GM19397 (cell line): ENCODE measurements around the gene TCF12.

Experiments
- ATAC-seq: cut with Tn5 transposase; IDR thresholded peaks from one replicate; pipeline ENCODE4 v1.9.1; 2021; ENCODE audit warnings: mild to moderate bottlenecking, moderate library complexity; ENCODE audit not compliant: unreplicated experiment

Gene TCF12

DNA sequence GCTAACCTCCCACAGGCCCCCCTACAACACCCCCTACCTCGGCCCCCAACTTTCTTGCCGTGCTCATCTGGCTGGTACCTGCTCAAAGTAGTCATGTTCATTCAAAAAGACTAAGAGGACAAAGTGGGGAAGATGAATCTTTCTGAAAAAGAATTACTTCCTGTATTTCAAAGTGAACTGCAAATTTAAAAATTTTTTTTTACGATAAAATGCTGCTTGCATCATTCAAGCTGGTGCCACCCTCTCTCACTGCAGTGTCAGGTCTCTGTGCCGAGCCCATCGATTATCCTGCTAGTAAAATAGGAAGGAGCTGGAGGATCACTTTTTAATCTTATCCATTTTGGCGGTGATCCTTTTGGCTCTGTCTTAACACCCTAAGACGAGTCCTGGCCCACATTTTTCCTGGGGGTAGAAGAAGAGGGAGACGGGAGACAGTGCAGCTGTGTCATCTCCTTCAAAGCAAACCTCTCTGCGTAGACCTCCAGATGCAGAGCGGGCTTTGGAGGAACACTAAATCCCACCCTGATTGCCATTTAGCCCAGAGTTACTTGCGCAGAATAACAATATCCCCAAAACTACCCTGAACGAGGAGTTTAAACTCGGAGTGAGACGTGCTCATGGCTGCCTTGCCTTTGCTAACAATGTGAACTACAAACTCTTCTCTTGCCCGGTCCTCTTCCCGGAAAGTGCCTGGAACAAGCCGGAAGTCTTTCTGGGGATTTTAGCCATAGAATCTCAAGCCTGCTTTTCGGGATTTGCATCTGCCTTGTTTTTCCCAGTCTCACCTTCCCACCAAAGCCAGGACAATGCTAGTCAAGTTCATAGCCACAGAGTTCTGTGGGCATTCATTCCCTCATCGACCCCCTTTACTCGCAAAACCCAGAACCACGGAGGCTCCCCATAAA, 391.7 kb downstream of the TCF12 start:
- no peak for ATAC-seq

DNA sequence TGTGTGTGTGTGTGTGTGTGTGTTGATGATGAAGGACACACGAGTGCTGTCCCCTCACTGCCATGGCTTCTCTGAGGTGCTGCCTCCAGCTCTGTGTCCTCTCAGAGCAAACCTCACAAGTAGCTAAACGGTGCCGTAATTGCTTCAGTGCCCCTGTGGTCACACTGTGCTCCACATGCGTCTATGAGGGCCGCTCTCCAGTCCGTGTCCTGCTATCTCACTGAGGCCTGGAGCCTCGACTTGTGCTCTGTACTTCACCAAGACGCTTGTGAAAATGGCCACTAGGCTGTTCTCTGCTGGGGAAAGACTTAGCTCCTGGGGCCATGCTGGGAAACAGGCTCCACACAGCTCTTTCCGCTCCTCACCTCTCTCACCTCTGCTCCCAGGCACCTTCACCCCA, 392.4 kb downstream of the TCF12 start:
- ATAC-seq = no peak

DNA sequence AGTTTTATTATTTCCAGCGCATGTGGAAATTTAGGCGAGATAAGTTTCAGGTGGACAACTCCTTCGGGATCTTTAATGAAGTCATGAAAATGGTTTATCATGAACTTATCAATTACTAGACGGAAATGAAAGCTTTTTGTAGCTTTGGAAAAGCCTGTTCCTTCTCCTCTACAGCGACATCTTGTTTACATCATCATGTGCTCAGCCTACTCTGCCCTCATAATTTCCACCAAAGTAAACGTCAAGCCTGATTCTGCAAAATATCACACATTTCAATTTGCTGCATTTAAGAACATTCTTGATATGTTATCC, 393.5 kb downstream of the TCF12 start:
- ATAC-seq = no peak

DNA sequence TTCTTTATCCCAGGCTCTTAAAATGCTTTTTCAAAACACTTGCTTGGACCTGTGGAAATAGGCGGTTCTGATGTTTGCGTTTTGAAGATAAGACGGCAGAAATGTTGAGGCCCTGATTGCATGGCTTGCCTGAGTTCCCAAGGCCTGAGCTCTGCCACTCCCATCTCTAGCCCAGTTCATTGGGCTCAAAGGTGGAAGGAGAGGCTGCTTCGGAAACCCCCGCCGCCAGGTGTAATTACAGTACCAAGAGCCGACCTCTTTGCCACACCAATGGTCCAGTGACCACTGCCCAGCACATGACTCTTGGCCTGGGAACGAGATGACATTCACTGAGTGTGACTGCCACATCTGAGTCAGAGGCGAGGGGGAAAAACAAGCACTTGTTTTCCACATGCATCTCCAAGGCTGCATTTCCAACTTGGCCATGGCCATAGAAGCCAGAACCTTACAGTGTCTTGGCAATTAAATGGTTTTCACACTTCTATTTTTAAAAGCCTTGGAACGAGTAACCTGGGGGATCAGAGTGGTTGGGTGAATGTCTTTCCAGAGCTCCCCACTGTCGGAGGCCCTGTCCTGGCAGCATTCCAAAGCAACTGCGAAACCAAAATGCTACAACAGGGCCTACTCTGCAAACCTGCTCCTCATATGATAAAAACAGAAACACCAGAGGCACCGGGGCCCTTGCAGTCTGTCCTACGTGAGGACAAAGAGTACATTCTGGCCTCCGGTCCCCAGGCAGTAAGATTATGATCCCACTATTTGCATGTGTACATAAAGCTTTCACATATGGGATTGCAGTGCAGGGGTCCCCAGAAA, 394.1 kb downstream of the TCF12 start:
- ATAC-seq = no peak

DNA sequence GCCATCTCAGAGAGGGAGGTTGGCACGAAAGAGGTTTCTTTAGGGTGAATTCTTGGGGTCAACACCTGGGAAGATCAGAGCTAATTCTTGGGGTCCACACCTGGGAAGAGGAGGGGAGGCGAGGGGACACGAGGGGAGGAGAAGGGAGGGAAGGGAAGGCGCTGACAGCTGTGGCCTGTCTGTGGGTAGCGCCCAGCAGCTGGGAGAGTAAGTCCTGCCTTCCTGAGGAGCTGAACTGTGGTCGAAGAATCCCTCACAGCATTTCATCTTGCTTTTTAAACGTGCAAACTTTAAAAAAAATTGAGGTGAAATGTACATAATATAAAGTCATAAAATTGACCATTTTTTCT, 394.7 kb downstream of the TCF12 start:
- ATAC-seq = no peak

DNA sequence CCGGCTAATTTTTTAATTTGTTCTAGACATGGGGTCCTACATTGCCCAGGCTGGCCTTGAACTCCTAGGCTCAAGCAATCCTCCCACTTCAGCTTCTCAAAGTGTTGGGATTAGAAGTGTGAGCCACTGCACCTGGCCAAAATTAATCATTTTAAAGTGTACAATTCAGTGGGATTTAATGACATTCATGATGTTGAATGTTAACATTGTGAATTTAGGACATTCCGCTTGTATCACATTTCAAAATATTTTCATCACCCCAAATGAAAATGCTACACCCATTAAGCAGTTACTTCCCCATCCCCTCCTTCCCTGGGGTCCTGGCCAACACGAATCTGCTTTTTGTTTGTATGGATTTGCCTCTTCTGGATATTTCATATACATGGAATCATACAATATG, 395.8 kb downstream of the TCF12 start:
- no peak for ATAC-seq

DNA sequence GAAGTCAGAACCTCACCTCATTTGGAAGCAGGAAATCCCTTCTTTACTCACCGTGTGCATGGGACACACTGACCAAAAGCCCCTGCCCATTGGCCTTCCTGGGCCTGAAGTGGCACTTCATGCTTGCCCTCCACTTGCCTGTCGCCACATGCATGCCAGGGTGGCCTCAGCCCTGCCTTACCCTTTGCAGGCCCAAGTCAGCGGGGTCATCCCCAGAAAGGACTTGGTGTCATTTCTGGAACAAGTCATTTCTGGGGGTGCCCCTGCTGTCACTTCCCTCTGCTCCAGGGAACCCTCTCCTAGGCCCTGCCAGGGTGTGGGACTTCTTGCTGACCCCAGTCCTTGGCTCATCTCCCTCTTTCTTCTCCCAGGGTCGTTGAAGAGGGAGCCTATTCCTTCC, 398.0 kb downstream of the TCF12 start:
- ATAC-seq = no peak

DNA sequence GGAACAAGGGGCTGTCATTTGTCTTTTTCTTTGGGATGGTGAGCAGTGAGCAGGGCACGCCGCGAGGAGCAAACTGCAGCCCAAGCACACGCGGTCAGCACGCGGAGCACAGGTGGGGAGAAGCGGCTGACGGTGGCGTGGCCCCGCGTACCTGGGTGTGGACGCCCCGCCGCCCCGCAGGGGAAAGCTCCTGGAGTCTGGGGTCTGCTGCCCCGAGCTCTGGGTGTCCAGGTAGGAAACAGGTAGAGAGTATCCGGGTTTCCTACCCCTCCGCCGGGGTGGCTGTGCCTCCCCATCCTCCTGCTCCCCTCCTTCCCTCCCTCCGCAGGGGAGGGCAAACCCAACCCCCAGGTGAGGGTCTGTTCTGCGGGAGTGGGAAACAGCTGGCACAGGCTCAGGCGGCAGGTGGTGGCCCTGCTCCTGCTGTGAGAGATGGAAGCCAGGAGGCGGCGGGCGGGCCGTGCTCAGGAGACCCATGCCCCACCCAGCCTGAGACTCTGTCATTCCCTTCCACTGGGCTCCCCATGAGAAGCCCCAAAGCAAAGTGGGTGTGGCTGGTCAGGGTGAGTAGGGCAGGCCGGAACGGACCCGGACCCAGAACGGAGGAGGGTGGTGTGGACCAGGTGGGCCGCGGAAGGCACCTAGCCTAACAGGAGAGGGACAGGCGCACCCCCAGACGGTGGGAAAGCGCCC, 400.9 kb downstream of the TCF12 start:
- ATAC-seq = no peak

DNA sequence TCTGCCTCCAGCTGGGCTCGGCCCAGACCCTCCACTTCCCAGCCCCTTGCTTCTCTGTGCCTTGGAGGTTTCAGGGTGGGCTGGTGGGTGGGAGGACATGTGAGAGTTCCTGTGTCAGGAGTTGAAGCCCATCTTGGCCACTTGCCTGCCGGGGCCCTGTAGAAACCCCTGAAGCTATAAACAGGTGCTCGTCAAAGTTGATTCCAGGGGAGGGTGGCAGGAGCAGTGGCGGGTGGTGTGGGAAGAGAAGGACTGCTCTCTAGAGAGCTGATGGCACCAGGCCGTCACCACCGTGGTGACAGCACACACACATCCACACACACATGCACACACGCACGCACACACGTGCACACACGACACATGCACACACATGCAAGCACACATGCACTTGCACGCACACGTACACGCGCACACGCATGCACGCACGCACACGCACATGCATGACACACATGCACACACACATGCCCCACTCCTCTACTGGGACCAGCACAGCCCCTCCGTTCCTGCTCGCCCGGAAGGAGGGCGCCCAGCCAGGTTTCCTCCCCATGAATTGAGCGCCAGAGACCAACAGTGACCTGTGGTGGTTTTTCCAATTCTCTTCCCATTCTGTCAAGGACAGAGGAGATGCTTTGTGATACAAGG, 401.6 kb downstream of the TCF12 start:
- no peak for ATAC-seq

DNA sequence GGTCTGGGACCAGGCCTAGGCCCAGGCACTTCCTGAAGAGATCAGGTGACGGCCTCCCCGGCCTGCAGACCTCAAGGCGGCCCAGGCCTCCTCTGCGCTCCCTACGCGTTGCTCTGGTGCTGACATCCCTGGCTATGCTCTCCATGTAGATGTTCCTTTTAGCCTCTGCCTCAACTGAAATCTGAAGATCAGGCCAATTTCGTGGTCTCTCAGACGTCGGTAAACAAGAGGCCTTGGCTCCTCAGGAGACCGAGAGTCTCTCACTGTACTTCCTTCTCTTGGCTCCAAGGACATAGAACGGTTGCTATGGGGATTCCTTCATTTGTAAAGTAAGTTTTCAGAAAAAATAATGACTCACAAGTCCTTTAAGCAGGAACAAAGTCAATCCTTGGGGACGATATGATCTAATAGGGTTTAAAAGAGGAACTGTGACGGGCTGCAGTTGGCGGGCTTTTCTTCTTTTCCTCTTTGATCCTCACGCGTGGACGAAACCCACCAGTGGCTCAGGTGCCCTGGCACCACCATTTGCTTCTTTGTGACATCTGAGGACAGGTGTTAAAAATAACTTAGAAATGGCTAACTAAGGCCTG, 402.3 kb downstream of the TCF12 start:
- ATAC-seq = no peak

DNA sequence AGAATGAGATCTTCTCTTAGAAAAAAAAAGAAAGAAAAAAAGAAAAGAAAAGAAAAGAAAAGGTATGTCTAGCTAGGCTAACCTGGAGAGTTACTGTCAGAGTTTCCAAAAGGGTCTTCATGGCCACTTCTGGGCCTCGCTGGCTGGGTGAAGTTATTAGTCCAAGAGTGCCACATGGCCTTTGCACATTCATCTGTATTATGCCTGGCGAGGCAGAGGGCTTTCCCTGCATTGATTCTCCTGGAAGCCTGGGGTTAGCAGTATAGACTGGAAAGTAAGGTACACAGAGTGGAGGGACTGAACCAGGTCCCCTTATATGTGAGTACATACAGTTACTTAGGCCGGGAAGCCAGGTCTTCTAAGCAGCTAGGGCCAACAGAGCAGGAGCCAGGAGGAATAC, 403.0 kb downstream of the TCF12 start:
- no peak for ATAC-seq

DNA sequence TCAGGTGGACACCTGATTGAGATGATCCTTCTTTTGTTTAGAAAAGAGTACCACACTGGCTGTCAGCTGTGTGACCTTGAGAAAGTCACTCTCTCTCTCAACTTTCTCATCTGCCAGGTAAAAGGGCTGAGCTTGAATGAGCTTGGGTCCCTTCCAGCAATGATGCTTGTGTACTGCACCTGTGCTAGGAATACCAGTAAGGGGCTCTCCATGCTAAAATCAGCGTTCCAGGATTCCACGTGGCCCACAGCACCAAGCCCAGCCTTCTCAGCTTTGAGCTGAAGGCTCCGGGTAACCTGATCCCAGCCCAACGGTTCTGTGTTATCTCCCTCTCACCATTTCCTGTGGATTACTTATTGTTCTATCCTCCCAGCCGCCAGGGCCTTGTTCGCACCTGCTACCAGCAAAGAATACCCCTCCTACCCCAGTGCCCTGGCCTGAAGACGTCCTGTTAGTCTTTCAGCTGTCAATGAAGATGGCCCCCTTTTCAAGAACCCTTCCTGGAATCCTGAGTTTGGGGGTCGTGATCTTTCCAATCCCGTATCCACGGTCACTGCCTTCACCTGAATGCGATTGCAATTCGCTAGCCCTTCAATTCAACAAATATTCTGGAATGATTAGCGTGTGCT, 403.6 kb downstream of the TCF12 start:
- no peak for ATAC-seq

DNA sequence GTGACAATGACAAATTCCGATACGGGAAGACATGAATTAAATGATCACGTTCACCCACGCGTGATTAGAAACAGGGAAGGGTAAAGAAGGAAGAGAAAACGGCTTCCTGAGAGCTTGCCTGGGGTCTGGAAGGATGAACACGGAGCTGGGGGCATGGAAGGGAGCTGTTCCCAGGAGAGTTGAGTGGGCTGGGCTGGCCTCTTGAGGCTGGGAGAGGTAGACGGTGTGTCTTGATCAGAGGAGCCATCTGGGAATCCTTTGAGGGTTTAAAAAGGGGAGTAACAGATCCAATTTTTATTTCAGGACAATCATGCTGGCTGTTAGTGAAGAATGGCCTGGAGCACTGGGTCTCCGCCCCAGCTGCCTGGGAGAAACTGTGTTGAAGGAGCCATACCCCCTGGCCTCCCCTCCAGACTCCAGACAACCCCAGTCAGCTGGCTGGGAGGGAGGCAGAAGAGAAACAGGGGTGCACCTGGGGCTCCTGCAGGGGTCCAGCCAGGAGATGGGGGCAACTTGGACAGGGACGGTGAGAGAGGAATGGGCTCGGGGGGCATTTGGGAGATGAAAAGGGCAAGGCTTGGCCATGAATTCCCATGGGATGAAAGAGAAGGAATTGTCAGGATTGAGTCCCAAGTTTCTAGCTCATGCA, 404.3 kb downstream of the TCF12 start:
- ATAC-seq = no peak

DNA sequence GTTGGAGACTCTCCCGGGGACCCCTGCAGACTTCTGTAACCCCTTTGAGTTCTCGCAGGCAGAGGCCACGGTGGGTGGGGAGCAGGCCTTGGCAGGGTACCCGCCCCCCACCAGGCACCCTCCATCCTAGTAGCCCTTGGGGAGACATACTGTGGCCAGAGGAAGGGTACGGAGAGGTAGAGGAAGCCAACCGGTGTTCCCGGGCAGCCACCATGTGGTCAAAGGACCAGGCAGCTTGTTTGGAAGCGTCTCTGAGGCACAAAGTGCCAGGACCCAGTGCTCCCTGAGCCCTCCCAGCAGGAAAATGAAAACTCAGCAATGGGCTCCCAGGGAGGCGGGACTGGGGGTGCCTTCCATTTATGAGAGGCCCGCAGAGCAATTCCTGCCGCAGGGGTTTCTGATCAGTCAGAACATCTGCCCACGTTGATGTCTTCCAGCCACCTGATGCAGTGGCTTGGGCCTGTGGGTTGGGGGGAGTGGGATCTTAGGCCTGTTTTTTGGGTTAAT, 404.9 kb downstream of the TCF12 start:
- no peak for ATAC-seq

DNA sequence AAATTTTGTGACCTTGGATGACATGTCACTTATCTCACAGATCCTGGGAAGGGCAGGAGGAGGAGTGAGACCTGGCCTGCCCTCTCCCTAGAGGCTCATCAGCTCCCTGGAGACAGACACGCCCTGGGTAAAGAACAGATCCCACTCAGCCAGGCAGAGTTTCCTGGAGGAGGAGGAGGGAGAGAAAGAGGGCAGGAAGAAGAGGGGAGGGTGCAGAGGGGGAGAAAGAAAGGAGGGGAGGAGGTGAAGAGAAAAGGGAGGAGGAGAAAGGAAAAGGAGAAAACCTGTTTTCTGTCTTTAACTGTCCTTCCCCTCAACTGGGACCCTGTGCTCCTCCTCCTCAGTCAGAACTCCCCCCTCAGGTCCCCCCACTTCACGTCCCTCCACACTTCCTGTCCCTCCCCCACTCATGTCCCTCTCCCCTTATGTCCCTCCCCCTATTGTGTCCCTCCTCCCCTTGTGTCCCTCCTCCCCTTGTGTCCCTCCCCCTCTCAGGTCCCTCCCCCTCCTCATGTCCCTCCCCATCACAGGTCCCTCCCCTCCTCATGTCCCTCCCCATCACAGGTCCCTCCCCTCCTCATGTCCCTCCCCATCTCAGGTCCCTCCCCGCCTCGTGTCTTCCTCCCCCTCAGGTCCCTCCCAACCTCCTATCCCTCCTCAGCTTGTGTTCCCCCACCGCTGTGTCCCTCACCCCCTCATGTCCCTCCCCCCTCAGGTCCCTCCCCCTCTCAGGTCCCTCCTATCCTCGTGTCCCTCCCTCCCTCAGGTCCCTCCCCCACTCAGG, 405.6 kb downstream of the TCF12 start:
- no peak for ATAC-seq

DNA sequence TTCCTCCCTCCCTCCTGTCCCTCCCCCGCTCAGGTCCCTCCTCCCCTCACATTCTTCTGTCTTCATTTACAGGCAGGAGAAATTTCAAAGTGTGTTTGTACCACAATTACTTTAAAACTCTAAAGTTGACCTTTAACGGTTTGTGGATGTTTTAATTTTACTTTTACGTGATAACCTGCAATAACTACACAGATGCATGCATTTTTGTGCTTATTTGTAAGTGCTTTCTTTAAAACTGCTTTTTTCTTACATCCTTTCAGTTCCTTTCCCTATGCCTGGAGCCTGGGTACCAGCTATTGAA, 406.1 kb downstream of the TCF12 start:
- ATAC-seq = no peak

DNA sequence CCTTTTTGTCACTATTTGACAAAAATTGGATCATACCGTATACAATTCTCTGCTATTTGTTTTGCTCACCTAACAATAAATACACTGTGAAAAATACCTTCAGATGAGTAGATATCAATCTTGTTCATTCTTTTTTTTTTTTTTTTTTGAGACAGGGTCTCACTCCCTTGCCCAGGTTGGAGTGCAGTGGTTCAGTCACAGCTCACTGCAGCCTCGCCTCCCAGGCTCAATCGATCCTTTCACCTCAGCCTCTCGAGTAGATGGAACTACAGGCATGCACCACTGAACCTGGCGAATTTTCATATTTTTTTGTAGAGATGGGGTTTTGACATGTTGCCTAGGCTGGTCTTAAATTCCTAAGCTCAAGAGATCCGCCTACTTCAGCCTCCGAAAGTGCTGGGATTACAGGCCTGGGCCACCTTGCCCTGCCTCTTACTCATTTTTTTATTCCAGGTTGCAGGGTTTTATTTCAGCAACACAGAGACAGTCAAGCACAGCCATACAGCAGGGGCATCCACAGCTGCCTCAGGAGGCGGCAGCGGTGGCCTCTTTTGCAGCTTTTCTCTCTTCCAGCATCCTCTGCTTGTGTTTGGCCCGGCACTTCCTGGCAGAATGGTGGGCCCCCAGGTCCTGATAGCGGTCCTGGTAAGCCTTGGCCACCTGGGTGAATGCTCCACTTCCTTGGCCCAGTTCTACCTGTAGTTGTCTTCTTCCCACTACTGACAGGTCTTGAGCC, 406.7 kb downstream of the TCF12 start:
- no peak for ATAC-seq

DNA sequence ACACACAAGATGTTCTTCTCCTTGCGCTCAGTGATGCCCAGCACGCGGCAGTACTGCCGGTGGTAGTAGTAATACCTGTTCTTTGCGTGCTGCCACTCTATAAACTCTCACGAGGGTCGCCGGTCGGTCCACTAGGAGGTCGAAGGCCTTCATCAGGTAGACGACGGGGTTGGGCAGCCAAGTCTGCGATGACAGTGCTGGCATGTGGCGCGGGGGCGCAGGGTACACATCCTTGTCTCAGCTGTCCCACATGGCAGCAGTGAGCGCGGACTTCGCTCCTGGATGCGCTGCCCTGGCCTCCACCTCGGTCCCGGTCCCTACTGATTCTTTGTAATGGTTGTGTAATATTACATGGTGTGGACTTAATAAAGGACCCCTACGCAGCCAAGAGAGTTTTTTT, 407.8 kb downstream of the TCF12 start:
- no peak for ATAC-seq
